Activated CD4-positive, alpha-beta memory T cell treated with anti-CD3 and anti-CD28 coated beads for 36 hours (primary cell): ENCODE data around the gene TRIM71. TPM values are rescaled to one million over a fixed set of nuclear protein-coding genes. Genes with fewer than 3 reads are reported as not detected.
"Not testable (repeated sequence)": the region's sequence is repeated elsewhere in the genome, so short reads cannot be mapped to it uniquely, and the experiment has no call there.

Source experiments
- CTCF ChIA-PET: fragments of 350-600 bp; sonication (Branson Sonifier 250); formaldehyde crosslinking; loops from one replicate; lab custom pipeline; 2021; ENCODE audit warnings: antibody characterized with exemption, inconsistent platforms; lab: Charles Lee
- POLR2A ChIA-PET: fragments of 350-600 bp; sonication (Branson Sonifier 250); formaldehyde crosslinking; loops from one replicate; lab custom pipeline; 2021; ENCODE audit warnings: antibody characterized with exemption; lab: Charles Lee
- DNase-seq: peaks from one replicate; pipeline ENCODE4 v3.0.0-alpha.2; 2020
- H3K27ac Mint-ChIP-seq: one replicate; pipeline ENCODE4 v1.8.0; 2021; ENCODE audit warnings: mixed read lengths
- H3K27me3 Mint-ChIP-seq: one replicate; pipeline ENCODE4 v1.8.0; 2021; ENCODE audit warnings: mixed read lengths
- H3K36me3 Mint-ChIP-seq: one replicate; pipeline ENCODE4 v1.8.0; 2021; ENCODE audit warnings: mixed read lengths
- H3K4me1 Mint-ChIP-seq: one replicate; pipeline ENCODE4 v1.8.0; 2021; ENCODE audit warnings: low read depth, mixed read lengths
- H3K4me3 Mint-ChIP-seq: one replicate; pipeline ENCODE4 v1.8.0; 2021; ENCODE audit warnings: mild to moderate bottlenecking, mixed read lengths
- H3K9me3 Mint-ChIP-seq: one replicate; pipeline ENCODE4 v1.8.0; 2021; ENCODE audit warnings: mixed read lengths
- intact Hi-C: fragments of 100-400 bp; cut with micrococcal nuclease; formaldehyde crosslinking; loops from one replicate; pipeline ENCODE4 v1.15.1; 2023
- total RNA-seq, 2 experiments: library from RNA; stranded (reverse); gene quantifications; one replicate each; pipeline ENCODE4 v1.2.3, GENCODE V29; 2021

Gene TRIM71
- total RNA-seq, 2 experiments from 2014 or later = 0.02 TPM

DNA sequence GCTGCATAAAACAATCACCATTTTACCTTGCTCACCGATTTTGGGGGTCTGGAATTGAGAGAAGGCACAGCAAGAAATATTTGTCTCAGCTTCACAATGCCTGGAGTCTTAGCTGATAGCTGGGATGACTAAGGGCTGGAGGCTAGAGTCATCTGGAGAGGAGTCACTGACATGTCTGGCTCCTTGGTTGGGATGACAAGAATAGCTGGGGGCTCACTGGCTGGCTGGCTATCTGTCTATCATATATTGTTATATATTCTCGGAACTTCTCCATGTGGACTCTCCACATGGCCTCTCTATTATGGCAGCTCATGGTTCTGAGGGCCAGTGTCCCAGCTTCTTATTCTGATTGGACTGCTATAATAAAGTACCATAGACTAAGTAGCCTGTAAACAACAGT, 20.0 kb upstream of the TRIM71 start:
- Mint-ChIP-seq H3K27ac (no peak overlapping the region), H3K36me3 (no peaks in the 10 kb centered on the region), H3K4me1 (no peaks in the 10 kb centered on the region), H3K9me3 (no peaks in the 10 kb centered on the region), H3K27me3 (peaks cover 1% of the 10 kb centered on the region), H3K4me3 (no peak overlapping the region)
- DNase-seq = no peak
- ChIA-PET CTCF (no interaction called here), POLR2A (no interaction called here)
- intact Hi-C loops = no loop called here

DNA sequence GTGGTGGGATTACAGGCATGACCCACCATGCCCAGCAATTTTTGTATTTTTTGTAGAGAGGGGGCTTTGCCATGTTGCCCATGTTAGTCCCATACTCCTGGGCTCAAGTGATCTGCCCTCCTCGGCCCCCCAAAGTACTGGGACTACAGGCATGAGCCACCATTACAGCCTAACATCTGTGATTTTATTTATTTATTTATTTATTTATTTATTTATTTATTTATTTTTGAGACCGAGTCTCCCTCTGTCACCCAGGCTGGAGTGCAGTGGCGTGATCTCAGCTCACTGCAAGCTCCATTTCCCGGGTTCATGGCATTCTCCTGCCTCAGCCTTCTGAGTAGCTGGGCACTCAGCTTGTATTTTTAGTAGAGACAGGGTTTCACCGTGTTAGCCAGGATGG, 16.4 kb upstream of the TRIM71 start:
- H3K4me1 Mint-ChIP-seq, H3K4me3 Mint-ChIP-seq, H3K36me3 Mint-ChIP-seq, DNase-seq, H3K27me3 Mint-ChIP-seq, POLR2A ChIA-PET, H3K27ac Mint-ChIP-seq, intact Hi-C loops, H3K9me3 Mint-ChIP-seq: not testable (repeated sequence)
- CTCF ChIA-PET = interaction anchor here (2.1 kb wide), 1 partner anchor 20 kb away, joined by 6 read pairs; no protein-coding TSS in a partner anchor

- intact Hi-C loops = no loop called here
- Mint-ChIP-seq H3K27ac (no peak overlapping the region), H3K27me3 (peaks cover 32% of the 10 kb centered on the region), H3K9me3 (no peaks in the 10 kb centered on the region), H3K4me3 (no peak overlapping the region), H3K4me1 (peaks cover 19% of the 10 kb centered on the region), H3K36me3 (no peaks in the 10 kb centered on the region)
- ChIA-PET CTCF (interaction anchor here (0.8 to 1.5 kb wide), 3 partner anchors 90 to 122 kb away, joined by 3 read pairs; no protein-coding TSS in a partner anchor), POLR2A (no interaction called here)
- no peak for DNase-seq
Observed at GRCh38 chr3:32813180-32813579, 4.6 kb upstream of the TRIM71 start.

- CTCF ChIA-PET = interaction anchor here (0.8 kb wide), 1 partner anchor 88 kb away, joined by 3 read pairs; no protein-coding TSS in a partner anchor
- no peaks in the 10 kb centered on the region for H3K36me3 Mint-ChIP-seq
- no peaks in the 10 kb centered on the region for H3K9me3 Mint-ChIP-seq
- H3K27ac Mint-ChIP-seq = no peak overlapping the region
- no peak overlapping the region for H3K4me3 Mint-ChIP-seq
- H3K4me1 Mint-ChIP-seq = peaks cover 25% of the 10 kb centered on the region
- H3K27me3 Mint-ChIP-seq = peaks cover 39% of the 10 kb centered on the region
- DNase-seq = no peak
- intact Hi-C loops = no loop called here
- POLR2A ChIA-PET = no interaction called here
Observed at GRCh38 chr3:32814361-32814760, 3.4 kb upstream of the TRIM71 start.

GRCh38 chr3:32815841-32816438, 1.9 kb upstream of the TRIM71 start:
- H3K9me3 Mint-ChIP-seq = no peaks in the 10 kb centered on the region
- no peaks in the 10 kb centered on the region for H3K36me3 Mint-ChIP-seq
- POLR2A ChIA-PET = no interaction called here
- H3K27ac Mint-ChIP-seq = no peak overlapping the region
- no peak for DNase-seq
- H3K4me3 Mint-ChIP-seq = peak overlapping the region; percentile 40
- intact Hi-C loops = loop anchor here (5.0 kb wide), 2 partner anchors 34 to 66 kb away; no protein-coding TSS in a partner anchor
- H3K27me3 Mint-ChIP-seq = peaks cover 47% of the 10 kb centered on the region
- CTCF ChIA-PET = no interaction called here
- peaks cover 25% of the 10 kb centered on the region for H3K4me1 Mint-ChIP-seq

DNA sequence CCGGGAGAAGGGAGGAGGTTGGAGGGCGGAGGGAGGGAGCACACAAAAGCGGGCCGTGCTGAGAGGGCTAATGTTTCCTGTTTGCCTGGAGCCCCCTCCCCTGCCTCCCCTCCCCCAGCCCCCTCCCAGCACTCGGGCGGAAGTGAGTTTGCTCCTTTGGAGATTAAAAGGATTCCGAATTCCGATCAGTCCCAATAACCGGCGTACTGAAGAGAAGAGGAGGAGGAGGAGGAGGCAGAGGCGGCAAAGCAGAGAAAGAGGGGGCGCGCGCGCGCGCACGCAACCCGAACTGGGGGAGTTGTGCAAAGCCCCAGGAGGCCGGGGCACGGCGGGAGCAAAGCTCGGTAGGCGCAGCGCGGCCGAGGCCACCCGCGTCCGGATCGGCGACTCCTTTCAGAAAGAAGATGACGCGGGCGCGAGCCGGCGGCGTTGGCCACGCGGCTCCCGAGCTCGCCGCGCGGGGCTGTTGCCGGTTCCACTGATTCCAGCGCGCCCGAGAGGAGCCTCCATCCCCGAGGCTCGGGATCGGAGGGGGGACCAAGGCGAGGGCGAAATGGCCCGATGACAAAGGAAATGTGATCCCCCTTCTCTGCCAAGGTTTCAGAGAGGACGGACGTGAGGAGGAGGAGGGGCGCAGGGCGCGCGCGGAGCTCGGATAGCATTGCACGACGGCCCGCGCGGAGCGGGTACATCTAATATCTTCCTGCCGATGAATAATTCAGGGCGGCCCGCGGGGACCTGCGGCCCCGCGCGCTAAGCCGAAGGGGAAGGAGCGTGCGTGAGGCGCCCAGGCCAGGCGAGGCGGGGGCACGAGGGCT, 1.1 kb upstream of the TRIM71 start:
- peak; percentile 32 for DNase-seq
- Mint-ChIP-seq H3K4me1 (peaks cover 25% of the 10 kb centered on the region), H3K4me3 (peak overlapping the region; percentile 62), H3K9me3 (no peaks in the 10 kb centered on the region), H3K36me3 (no peaks in the 10 kb centered on the region), H3K27ac (no peak overlapping the region), H3K27me3 (peaks cover 46% of the 10 kb centered on the region)
- ChIA-PET POLR2A (no interaction called here), CTCF (no interaction called here)
- intact Hi-C loops = loop anchor here (5.0 kb wide), 2 partner anchors 34 to 66 kb away; no protein-coding TSS in a partner anchor

DNA sequence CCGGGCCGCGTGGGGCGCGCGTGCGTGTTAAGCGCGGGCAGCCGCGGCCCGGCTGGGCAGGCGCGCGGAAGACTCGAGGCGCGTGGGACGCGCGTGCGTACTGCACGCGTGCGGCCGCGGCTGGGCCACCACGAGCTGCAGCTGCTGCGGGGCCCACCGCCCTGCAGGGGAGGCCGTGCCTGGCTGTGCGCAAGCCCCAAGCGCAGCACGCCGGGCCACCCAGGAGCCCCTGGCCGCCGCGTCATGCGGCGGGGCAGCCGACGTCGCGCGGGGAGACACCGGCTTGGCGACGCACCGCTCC, 590 bp upstream of the TRIM71 start:
- no peak for DNase-seq
- Mint-ChIP-seq H3K4me3 (peak overlapping the region; percentile 62), H3K4me1 (peaks cover 25% of the 10 kb centered on the region), H3K27me3 (peaks cover 48% of the 10 kb centered on the region), H3K27ac (no peak overlapping the region), H3K9me3 (no peaks in the 10 kb centered on the region), H3K36me3 (no peaks in the 10 kb centered on the region)
- CTCF ChIA-PET = no interaction called here
- POLR2A ChIA-PET = no interaction called here
- intact Hi-C loops = loop anchor here (5.0 kb wide), 2 partner anchors 35 to 65 kb away; no protein-coding TSS in a partner anchor

DNA sequence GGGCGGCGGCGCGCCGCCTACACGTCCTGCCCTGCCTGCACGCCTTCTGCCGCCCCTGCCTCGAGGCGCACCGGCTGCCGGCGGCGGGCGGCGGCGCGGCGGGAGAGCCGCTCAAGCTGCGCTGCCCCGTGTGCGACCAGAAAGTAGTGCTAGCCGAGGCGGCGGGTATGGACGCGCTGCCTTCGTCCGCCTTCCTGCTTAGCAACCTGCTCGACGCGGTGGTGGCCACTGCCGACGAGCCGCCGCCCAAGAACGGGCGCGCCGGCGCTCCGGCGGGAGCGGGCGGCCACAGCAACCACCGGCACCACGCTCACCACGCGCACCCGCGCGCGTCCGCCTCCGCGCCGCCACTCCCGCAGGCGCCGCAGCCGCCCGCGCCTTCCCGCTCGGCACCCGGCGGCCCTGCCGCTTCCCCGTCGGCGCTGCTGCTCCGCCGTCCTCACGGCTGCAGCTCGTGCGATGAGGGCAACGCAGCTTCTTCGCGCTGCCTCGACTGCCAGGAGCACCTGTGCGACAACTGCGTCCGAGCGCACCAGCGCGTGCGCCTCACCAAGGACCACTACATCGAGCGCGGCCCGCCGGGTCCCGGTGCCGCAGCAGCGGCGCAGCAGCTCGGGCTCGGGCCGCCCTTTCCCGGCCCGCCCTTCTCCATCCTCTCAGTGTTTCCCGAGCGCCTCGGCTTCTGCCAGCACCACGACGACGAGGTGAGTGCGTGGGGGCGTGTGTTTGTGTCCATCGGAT, 602 bp downstream of the TRIM71 start:
- CTCF ChIA-PET = interaction anchor here (1.0 kb wide), 1 partner anchor 71 kb away, joined by 3 read pairs; no protein-coding TSS in a partner anchor
- intact Hi-C loops = loop anchor here (5.0 kb wide), 2 partner anchors 36 to 64 kb away; no protein-coding TSS in a partner anchor
- no peak overlapping the region for H3K27ac Mint-ChIP-seq
- H3K9me3 Mint-ChIP-seq = no peaks in the 10 kb centered on the region
- POLR2A ChIA-PET = no interaction called here
- DNase-seq = peak; percentile 16
- peaks cover 50% of the 10 kb centered on the region for H3K27me3 Mint-ChIP-seq
- H3K36me3 Mint-ChIP-seq = no peaks in the 10 kb centered on the region
- peak overlapping the region; percentile 45 for H3K4me3 Mint-ChIP-seq
- H3K4me1 Mint-ChIP-seq = peaks cover 25% of the 10 kb centered on the region

DNA sequence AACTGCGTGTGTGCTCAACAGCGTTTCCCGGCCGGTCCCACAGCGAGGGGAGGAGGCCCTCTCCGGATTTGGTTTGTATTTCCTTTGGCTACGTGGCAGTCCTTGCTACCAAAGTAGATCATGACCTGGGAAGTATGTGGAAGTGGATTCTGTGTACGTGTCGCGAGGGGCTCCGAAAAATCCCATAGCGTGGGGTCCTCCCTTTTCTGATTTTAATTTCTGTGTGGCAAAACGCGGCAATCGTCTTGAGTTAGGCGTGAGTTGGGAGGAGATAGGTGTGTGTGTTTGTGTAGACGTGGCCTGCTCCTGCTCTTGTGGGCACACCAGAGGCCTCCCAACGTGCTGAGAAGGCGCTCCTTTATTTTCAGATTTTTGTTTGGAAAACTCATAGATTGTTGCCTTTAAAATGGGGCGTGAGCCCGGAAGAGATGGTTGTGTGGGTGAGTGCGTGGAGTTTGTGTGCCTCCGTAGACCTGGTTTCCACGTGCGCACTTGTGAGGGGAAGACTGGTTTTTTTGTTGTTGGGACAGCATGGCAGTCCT, 1.2 kb downstream of the TRIM71 start:
- Mint-ChIP-seq H3K36me3 (no peaks in the 10 kb centered on the region), H3K4me3 (peak overlapping the region; percentile 21), H3K27ac (no peak overlapping the region), H3K4me1 (peaks cover 25% of the 10 kb centered on the region), H3K27me3 (peaks cover 51% of the 10 kb centered on the region), H3K9me3 (no peaks in the 10 kb centered on the region)
- intact Hi-C loops = loop anchor here (5.0 kb wide), 2 partner anchors 37 to 63 kb away; no protein-coding TSS in a partner anchor
- POLR2A ChIA-PET = no interaction called here
- CTCF ChIA-PET = interaction anchor here (1.0 kb wide), 1 partner anchor 72 kb away, joined by 3 read pairs; no protein-coding TSS in a partner anchor
- no peak for DNase-seq

GRCh38 chr3:32819551-32820348, 2.0 kb downstream of the TRIM71 start:
- DNase-seq = no peak
- Mint-ChIP-seq H3K36me3 (no peaks in the 10 kb centered on the region), H3K4me1 (peaks cover 19% of the 10 kb centered on the region), H3K9me3 (no peaks in the 10 kb centered on the region), H3K27me3 (peaks cover 49% of the 10 kb centered on the region), H3K4me3 (no peak overlapping the region), H3K27ac (no peak overlapping the region)
- CTCF ChIA-PET = interaction anchor here (0.8 to 1.5 kb wide), 2 partner anchors 16 to 83 kb away, joined by 3 to 4 read pairs; no protein-coding TSS in a partner anchor
- intact Hi-C loops = loop anchor here (5.0 kb wide), 2 partner anchors 37 to 63 kb away; no protein-coding TSS in a partner anchor
- POLR2A ChIA-PET = no interaction called here

DNA sequence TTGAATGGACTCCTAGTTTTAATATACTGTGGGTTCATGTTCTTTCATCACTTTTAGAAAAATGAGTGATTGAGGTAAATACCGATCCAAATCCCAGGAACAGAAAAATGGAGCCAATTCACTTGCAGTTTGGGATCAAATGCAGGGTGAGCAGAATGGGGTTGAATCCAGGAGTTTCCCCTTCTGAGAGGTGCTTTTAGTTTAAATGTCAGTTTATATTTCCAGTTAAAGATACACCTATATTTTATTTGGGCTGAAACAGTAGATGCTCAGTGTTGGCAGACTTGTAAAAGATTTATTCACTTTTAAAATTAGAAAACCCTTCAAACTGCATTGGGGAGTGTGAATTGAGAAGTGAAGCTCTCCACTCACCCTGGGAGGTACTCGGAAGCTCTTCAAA, 2.6 kb downstream of the TRIM71 start:
- Mint-ChIP-seq H3K4me1 (peaks cover 18% of the 10 kb centered on the region), H3K27ac (no peak overlapping the region), H3K36me3 (no peaks in the 10 kb centered on the region), H3K4me3 (no peak overlapping the region), H3K27me3 (peaks cover 45% of the 10 kb centered on the region), H3K9me3 (no peaks in the 10 kb centered on the region)
- ChIA-PET POLR2A (no interaction called here), CTCF (interaction anchor here (0.8 to 1.5 kb wide), 2 partner anchors 16 to 83 kb away, joined by 3 to 4 read pairs; no protein-coding TSS in a partner anchor)
- intact Hi-C loops = no loop called here
- no peak for DNase-seq
